Measurements from ENCODE around the gene CLEC3A.
"Not testable (repeated sequence)": the region's sequence is repeated elsewhere in the genome, so short reads cannot be mapped to it uniquely, and the experiment has no call there.

The CLEC3A gene

DNA sequence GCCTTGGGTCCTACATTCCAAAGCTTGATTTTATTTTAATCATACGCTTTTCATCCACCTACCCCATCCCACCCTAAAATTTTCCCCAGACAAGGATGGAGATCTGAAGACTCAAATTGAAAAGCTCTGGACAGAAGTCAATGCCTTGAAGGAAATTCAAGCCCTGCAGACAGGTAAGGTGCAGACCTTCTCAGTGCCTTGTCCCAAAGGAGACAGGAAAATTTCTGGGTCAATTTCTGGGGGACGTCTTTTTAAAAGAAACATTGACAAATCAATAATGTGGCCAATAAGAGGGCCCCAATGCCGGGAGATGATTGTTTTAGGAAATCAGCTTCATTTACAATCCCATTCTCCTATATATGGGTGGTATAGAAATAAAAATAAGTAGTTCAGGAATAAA, 5.7 kb downstream of the CLEC3A start:
- no peak for DNase-seq (ENCODE audit: low read depth in 2 of 2)

DNA sequence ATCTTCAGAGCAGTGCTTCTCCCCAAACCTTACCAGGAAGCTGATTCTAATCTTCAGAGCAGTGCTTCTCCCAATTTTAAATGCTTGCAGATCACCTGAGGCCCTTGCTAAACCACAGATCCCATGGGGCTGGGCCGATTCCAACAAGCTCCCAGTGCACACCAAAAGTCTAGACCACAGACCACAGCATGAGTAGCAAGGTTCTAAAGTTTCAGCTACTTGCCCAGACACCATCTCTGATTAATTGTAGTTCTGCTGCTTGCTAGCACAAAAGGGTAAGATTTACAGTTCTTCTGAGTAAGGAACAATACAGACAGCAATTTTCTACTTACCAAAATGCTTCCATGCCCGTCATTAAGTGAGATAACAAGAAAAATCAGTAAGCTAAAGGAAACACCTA, 12.2 kb downstream of the CLEC3A start:
- DNase-seq (ENCODE audit: low read depth in 2 of 2) = no peak

DNA sequence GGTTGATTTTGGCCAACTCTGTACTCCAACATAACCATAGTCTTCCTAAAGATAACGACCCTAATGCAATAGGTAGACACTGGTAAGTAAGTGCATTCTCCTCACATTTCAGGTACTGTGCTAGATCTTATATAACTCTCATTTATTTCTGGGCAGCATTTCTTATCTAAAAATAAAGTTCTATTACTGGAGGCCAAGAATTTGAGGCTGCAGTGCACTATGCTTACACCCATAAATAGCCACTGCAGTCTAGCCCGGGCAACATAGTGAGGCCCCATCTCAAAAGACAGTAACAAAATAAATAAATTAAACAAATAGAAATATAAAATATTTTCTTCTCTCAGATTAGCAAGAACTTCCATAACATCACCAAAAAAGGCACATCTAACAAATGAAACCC, 12.7 kb downstream of the CLEC3A start:
- DNase-seq (ENCODE audit: low read depth in 2 of 2) = no peak

DNA sequence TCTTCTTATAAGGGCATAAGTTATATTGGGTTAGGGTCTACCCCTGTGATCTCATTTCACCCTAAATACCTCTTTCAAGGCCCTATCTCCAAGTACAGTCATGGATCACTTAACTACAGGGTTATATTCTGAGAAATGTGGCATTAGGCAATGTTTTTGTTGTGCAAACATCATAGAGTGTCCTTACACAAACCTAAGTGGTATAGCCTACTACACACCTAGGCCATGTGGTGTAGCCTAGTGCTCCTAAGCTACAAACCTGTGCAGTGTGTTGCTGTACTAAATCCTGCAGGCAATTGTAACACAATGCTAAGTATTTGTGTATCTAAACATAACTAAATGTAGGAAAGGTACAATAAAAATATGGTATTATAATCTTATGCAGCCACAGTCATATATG, 18.0 kb downstream of the CLEC3A start:
- no peak for DNase-seq (ENCODE audit: low read depth in 2 of 2)

DNA sequence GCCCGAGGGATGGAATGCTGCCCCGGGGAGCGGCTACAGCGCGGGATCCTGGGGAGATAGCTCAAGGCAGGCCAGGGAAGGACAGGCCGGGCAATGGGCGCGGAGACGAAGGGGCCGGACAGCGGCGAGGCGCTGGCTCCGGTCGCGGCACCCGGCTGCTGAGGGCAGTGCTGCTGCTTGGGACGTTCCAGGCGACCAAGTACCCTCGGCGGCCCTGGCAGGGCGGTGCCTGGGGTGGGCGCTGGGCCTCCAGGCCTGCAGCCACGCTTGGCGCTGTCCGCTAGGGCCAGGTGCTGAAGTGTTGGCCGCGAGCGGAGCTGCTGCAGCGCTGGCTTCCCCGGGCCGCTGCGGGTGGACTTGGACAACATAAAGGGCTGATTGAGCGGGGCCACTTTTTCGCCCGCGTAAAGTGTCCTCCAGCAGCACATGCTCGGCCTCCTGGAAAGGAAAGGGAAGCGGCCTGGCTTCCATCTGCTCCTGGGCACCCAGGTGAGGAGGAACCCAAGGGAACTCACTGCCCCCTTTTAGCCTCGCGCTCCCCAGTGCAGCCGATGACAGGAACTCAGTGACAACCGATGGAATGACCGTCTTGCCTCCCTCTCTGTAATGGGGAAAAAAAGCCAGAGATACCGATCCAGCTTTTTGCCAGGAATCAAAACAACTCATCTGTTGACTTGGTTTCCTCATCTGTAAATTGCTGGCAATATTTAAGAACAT, 23.7 kb downstream of the CLEC3A start:
- DNase-seq (ENCODE audit: low read depth in 2 of 2) = no peak

DNA sequence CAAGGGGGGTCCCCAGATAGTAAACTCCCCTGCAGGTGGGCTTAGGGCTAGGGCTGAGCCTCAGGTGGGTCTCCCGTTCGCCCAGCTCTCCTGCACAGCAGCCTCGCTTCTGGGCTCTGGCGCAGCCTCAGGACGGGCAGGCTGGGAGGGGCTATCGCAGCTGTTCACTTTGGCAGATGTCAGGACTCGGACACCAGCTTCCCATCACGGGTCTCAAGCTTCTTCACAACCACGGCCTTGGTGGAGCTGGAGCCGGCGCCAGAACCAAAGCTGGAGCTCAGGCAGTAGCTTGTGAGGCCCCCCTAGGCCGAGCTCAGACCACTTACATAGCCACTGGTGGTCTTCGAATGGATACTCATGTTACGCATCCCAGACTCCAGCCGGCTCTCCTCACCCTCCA, 26.0 kb downstream of the CLEC3A start:
- no peak for DNase-seq (ENCODE audit: low read depth in 2 of 2)

DNA sequence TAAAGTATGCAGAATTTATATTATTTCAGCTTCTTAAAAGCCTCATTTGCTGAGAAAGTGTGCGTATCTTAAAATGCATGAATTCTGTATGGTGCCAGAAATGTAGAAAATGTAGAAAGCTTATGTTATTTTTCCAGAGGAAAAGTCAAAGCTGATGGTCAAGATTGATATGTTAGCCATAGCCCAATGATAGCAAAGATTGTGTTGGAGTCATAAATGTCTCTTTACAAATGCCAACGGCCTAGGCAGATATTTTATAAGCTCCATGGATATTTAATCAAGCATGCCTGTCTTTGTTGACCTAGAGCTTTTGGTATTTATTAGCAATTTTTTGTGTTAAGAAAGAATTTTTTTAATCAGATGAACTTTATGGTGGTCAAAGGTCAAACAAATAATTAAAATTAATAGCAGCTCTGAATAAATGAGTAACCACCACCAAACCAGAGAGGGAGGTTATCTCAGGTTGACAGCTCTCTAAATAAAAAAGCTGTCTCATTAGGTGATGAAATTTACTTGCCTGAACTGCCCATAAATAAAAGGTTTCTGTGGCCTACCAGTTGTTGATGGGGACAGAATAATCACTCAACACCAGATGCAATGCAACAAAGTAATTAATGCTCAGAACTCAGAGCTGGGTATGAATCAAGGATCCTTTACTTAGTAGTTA, 28.5 kb downstream of the CLEC3A start:
- DNase-seq (ENCODE audit: low read depth in 2 of 2) = no peak

DNA sequence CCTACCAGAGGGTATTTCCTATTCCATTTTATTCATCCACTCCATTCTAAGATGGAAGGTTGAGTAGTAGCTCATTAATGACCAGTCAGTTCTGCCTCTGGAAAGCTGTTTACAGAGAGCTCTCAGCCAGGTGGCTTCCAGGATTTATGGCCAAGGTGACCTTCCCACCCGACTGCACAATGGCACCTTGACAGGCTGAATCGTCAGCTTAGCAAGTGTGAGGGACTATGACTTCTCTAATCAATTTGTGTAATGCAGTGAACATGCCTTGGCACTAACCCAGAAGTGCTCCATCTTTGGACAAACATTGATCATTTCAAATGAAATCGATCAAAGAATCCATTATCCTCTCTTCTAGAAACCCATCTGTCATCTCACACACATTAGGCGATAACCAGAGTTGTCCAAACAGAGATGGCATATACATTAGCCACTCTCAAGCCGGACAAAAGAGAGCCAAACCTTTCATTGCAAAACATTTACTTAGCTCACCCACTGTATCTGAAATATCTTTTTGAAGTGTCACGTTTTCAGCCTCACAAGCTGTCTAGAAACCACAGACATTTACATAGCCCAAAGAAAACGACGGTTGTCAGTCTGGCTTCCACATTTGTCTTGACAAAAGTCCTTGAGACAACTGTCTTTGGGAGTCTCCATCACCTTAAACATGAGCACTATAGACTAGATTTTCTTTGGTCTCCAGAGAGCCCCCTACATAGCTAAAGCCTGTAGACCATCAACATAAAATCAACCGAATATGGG, 35.6 kb downstream of the CLEC3A start:
- DNase-seq (ENCODE audit: low read depth in 2 of 2) = no peak

DNA sequence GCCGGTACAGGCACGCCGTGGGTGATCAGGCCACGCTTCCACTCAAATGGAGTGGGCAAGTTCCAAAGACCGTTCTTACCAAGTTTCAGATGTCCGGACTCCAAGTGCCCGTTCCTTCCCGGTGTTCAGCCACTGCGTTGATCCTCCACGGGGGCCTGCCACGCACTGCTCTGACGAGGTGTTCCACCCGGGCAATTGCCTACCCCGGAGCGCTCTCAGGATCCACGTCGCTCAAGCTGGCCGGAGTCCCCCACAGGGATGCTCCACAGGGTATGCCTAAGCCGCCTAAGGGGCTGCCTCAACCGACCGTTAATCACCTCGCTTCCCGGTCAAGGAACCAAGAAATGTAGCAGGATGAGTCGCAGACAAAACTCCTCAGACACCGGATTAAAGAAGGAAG, 37.5 kb downstream of the CLEC3A start:
- not testable (repeated sequence) for DNase-seq (ENCODE audit: low read depth in 2 of 2)

DNA sequence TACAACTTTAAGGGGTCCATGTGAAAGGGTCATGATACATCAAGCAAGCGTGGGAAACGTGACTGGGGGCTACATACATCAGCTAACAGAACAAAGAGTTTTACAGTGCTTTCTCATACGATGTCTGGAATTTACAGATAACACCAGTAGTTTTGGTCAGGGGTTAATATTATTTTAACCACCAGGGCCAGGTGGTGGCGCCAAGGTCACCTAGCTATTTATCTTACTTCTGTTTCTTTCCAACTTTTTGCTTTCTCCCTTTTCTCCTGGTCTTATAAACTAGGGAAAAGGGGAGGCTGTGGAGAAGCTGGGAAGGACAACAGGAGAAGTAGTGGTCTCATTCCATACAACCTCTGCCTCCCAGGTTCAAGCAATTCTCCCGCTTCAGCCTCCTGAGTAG, 37.9 kb downstream of the CLEC3A start:
- DNase-seq (ENCODE audit: low read depth in 2 of 2) = no peak

DNA sequence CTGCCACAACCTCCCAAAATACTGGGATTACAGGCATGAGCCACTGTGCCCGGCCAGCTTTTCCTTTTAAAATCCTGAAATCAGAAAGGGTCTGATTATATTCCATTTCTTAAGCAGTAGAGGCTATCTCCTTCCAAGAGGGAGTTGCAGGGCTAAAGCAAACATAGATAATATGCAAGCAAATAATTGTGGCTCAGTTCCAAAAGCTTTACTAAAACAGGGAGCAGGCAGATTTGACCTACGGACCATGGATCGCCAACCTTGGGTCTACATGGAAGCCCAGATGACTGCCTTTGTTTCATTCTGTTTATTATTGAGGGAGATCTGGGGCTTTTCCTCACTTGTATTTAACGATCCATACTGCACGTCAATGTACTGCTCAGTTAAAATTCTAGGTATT, 38.5 kb downstream of the CLEC3A start:
- DNase-seq (ENCODE audit: low read depth in 2 of 2) = no peak

DNA sequence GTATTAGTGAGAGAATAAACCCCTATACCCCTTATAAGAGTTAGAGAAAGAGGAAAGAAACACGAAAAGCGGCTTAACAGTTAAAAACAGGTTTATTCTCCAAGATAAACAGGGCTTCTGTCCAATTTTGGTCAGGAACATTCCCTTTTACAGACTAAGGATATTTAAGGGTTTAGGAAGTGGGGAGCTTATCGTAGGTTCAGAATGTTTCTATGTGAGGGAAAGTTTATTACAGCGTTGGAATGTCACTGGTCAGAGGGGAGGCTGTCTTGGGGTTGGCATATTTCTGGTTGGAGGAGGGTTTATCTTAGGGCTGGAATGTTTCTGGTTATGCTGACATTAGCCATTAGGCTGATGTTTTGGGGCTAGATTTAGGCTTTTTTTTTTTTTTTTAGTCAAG, 43.0 kb downstream of the CLEC3A start:
- no peak for DNase-seq (ENCODE audit: low read depth in 2 of 2)

DNA sequence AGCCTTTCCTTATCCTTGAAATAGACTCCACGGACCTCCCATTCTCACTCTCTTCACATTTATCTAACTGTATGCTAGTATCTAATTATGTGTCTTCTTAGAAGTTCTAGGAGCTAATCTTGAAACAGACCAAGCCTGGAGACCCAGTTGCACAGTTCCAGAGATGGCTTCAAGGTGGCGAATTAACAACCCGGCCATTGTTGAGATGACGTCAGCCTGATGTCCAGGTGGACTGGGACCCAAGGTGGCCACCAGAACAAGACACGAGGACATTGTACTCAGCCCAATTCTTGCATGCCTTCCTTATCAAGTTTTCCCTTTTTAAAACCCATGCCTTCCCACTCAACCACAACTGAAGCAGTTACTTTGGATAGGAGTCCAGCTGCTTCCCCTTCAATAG, 47.6 kb downstream of the CLEC3A start:
- no peak for DNase-seq (ENCODE audit: low read depth in 2 of 2)

DNA sequence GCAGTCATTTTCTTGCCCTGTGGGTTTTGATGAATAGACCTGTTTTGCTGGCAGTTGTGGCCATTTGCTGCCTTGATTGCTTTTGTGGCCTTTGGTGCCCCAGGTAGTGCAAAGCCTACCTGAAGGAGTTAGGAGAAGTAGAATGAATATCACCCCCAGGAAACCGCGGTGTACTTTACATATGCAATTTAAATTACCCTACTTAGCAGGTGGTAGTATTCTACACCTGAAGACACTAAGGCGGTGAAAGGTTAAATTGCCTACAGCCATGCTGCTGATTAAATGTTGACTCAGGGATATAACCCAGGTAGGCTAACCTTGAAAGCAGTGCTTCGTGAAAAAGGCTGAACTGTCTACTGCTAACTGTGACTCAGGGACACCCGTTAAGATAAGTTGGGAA, 49.9 kb downstream of the CLEC3A start:
- DNase-seq (ENCODE audit: low read depth in 2 of 2) = no peak

DNA sequence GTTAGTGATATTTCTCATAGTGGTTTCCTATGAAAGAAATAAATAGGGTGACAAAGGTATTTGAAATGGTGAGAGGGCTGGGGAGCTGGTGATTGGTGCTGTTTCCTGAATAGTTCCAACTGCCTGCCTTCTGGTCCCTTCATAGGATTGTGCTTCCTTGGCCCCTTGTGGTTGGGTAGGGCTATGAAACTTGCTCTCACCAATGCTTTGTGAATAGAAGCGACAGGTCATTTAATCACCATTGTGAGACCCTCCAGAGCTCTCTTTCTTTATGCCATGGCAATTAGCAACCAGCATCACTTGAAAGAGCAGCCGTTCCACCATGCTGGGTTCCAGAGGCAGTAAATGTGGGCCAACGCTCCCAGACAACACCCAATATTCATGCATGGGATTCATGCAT, 53.5 kb downstream of the CLEC3A start:
- DNase-seq (ENCODE audit: low read depth in 2 of 2) = no peak

DNA sequence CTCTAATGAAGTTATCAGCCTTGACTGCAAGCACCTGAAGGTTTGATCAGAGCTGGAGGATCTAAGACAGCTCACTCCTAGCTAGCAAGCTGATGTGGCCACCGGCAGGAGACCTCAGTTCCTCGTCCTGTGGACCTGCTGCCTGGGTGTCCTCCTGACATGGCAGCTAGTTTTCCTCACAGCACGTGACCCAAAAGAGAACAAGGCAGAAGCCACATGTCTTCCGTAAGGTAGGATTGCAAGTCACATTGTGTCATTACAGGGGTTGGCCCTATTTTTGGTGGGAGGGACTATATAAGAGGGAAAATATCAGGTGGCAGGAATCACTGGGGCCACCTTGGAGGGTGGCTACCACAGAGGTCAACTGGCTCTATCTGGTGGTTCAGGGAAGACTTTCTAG, 59.0 kb downstream of the CLEC3A start:
- no peak for DNase-seq (ENCODE audit: low read depth in 2 of 2)

All from stimulated activated CD8-positive, alpha-beta memory T cell treated with anti-CD3 and anti-CD28 coated beads, Interleukin-7, amount 100 ng/mL, for 1 hour (primary cell).